Measurements from ENCODE around the gene ARL11. TPM values are rescaled to one million over a fixed set of nuclear protein-coding genes. Genes with fewer than 3 reads are reported as not detected.

The ARL11 gene
- total RNA-seq, 2 donors from 2014 or later, result 1.1 to 1.6 TPM

DNA sequence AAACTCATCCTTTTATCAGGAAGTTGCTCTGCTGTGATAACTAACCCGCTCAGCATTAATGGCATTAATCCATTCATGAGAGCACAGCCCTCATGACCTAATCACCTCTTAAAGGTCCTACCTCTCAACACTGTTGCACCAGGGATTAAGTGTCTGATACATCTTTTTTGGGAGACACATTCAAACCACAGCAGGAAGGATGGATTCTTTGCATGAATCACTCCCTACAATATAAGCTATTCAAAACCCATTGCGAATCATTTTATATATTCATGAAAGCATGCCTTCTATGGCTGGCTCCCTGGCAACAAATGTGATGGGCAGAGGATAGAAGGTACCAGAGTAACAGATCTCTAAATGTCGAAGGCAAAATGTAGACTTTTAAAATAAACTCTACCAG lies 27.6 kb downstream of the ARL11 start:
- no peaks in the 10 kb centered on the region for H3K9me3 ChIP-seq
- H3K4me3 ChIP-seq, result no peak overlapping the region
- TF ChIP-seq, protein P1, sequence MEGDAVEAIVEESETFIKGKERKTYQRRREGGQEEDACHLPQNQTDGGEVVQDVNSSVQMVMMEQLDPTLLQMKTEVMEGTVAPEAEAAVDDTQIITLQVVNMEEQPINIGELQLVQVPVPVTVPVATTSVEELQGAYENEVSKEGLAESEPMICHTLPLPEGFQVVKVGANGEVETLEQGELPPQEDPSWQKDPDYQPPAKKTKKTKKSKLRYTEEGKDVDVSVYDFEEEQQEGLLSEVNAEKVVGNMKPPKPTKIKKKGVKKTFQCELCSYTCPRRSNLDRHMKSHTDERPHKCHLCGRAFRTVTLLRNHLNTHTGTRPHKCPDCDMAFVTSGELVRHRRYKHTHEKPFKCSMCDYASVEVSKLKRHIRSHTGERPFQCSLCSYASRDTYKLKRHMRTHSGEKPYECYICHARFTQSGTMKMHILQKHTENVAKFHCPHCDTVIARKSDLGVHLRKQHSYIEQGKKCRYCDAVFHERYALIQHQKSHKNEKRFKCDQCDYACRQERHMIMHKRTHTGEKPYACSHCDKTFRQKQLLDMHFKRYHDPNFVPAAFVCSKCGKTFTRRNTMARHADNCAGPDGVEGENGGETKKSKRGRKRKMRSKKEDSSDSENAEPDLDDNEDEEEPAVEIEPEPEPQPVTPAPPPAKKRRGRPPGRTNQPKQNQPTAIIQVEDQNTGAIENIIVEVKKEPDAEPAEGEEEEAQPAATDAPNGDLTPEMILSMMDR (IDR thresholded peaks at IDR 0.05), result no peak
- H3K27ac ChIP-seq, result no peak overlapping the region
- no peaks in the 10 kb centered on the region for H3K36me3 ChIP-seq
- no peaks in the 10 kb centered on the region for H3K4me1 ChIP-seq (ENCODE audit: control insufficient read depth in 1 of 2, low read depth in 2 of 2)
- DNase-seq (ENCODE audit: low spot score) (no peak), ATAC-seq (ENCODE audit: insufficient number of reproducible peaks, low FRiP score, low read depth) (no peak)
- H3K27me3 ChIP-seq (replicated peaks; ENCODE audit: insufficient read depth), result no peaks in the 10 kb centered on the region

DNA sequence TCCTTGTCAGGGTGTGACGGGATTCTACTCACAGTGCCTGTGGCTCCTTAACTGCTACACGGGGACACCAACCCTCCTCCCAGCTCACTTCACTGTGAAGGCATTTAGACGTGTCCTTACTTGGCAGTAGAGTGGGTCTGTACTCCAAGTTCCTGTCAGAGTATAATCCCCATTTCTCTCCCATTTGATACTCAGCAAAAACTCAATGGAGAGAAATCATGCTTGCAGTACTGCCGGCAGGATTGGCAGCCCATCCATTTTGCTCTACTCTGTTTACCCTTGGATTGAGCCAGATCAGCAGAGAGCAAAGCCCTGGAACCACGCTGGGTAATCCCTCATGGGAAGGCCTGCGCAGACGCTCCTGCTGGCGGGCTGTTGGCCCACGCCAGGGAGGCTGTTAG lies 28.9 kb downstream of the ARL11 start:
- no peak for DNase-seq (ENCODE audit: low spot score)
- ATAC-seq (ENCODE audit: insufficient number of reproducible peaks, low FRiP score, low read depth), result no peak
- TF ChIP-seq, protein P1 (IDR thresholded peaks at IDR 0.05), result no peak
- Histone ChIP-seq H3K4me3 (no peak overlapping the region), H3K27me3 (replicated peaks; ENCODE audit: insufficient read depth) (no peaks in the 10 kb centered on the region), H3K36me3 (no peaks in the 10 kb centered on the region), H3K27ac (no peak overlapping the region), H3K9me3 (no peaks in the 10 kb centered on the region), H3K4me1 (ENCODE audit: control insufficient read depth in 1 of 2, low read depth in 2 of 2) (no peaks in the 10 kb centered on the region)

DNA sequence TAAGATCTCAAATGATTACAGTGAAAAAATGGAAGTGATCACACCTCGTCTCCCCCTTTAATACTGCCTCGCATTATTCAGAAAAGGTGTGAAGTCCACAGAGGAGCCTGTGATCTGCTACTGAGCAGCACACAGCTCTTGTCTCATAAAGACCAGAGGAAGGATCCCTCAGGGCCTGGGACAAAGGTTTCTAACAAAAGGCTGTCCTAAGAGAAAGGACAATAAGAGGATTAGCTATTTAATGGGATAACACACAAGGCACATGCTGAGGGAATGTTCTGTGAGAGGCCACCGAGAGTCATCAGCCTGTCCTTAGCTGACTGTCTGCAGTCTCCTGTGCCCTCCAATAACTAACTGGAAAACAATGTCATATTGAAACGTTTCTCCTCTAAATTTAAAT lies 36.3 kb downstream of the ARL11 start:
- Histone ChIP-seq H3K27ac (no peak overlapping the region), H3K27me3 (replicated peaks; ENCODE audit: insufficient read depth) (no peaks in the 10 kb centered on the region), H3K9me3 (no peaks in the 10 kb centered on the region), H3K4me3 (no peak overlapping the region), H3K4me1 (ENCODE audit: control insufficient read depth in 1 of 2, low read depth in 2 of 2) (no peaks in the 10 kb centered on the region), H3K36me3 (peaks cover 4% of the 10 kb centered on the region)
- no peak for DNase-seq (ENCODE audit: low spot score)
- no peak for ATAC-seq (ENCODE audit: insufficient number of reproducible peaks, low FRiP score, low read depth)
- TF ChIP-seq, protein P1 (IDR thresholded peaks at IDR 0.05), result no peak

DNA sequence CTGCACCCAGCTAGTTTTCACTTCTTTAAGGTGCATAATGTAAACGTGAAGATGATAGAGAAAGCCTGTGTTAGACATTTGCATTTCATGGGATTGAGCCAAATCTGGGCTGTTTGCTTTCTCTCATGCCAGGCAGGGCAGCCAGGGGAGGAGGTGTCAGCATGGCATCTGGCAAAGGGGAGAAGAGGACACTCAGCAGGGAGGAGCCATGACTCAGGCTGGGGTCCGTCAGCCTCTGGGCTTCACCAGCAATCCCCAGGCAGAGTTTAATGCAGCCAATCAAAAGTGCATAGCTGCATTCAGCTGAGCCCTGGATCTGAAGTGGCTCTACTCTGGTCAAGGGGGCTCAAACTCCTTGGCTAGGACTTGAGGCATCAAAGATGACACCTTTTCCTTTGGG lies 39.5 kb downstream of the ARL11 start:
- no peaks in the 10 kb centered on the region for H3K9me3 ChIP-seq
- H3K27ac ChIP-seq, result no peak overlapping the region
- H3K27me3 ChIP-seq (replicated peaks; ENCODE audit: insufficient read depth), result no peaks in the 10 kb centered on the region
- no peak overlapping the region for H3K4me3 ChIP-seq
- DNase-seq (ENCODE audit: low spot score) (no peak), ATAC-seq (ENCODE audit: insufficient number of reproducible peaks, low FRiP score, low read depth) (no peak)
- H3K36me3 ChIP-seq, result peaks cover 4% of the 10 kb centered on the region
- TF ChIP-seq, protein P1 (IDR thresholded peaks at IDR 0.05), result no peak
- no peaks in the 10 kb centered on the region for H3K4me1 ChIP-seq (ENCODE audit: control insufficient read depth in 1 of 2, low read depth in 2 of 2)

DNA sequence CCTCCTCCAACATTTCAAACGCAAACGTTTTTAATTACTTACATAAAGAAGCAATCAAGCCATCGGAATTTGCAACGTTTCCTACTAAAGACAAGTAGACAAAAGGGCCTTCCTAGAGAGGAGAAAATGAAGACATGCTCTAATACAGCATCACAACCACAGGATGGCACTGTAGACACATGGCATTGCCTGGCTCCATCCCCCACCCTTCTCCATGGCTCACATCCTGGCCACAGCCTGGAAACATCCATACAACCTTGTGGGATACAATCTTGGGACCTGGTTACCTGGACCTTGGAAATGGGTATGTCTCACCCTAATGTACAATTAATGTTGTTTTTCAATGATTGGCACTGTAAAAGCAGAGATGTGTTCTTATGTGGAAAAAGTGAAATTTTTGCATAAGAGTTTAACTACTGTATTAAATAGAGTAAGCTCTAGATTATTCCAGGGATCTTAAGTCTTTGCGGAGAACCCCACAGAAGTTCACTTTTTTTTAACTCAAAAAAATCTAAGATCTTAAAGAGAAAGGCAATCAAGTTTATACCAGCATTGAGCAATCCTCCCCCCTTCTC lies 41.5 kb downstream of the ARL11 start:
- no peak for DNase-seq (ENCODE audit: low spot score)
- TF ChIP-seq, protein P1 (IDR thresholded peaks at IDR 0.05), result peak; percentile 30

More for the DNA sequence above, 41.5 kb downstream of the ARL11 start:
- H3K27me3 ChIP-seq (replicated peaks; ENCODE audit: insufficient read depth), result no peaks in the 10 kb centered on the region
- H3K36me3 ChIP-seq, result peaks cover 4% of the 10 kb centered on the region
- H3K4me3 ChIP-seq, result no peak overlapping the region
- H3K9me3 ChIP-seq, result no peaks in the 10 kb centered on the region
- ATAC-seq (ENCODE audit: insufficient number of reproducible peaks, low FRiP score, low read depth), result no peak
- H3K27ac ChIP-seq, result no peak overlapping the region
- H3K4me1 ChIP-seq (ENCODE audit: control insufficient read depth in 1 of 2, low read depth in 2 of 2), result no peaks in the 10 kb centered on the region

All from thoracic aorta (tissue), 2 donors.